Cardiac muscle cell (in vitro differentiated cells and primary cell): ENCODE measurements around the gene ARL13B. TPM values are rescaled to one million over a fixed set of nuclear protein-coding genes. Genes with fewer than 3 reads are reported as not detected.
A peak's percentile ranks its signal among the peaks of the same experiment; 100 is the strongest.
"Not testable (repeated sequence)": the region's sequence is repeated elsewhere in the genome, so short reads cannot be mapped to it uniquely, and the experiment has no call there.

Source experiments
- DNase-seq, 2 donors: peaks; one replicate each; pipeline versions ENCODE4 v3.0.0 to v3.0.0-alpha.2; 2010 to 2017; ENCODE audit warnings: low read depth in 1 of 2, low spot score in 1 of 2
- H3K27ac ChIP-seq: fragments of 200-600 bp; sonication (generic); 2 replicates; pipeline ENCODE4 v1.5.1; 2016
- H3K27me3 ChIP-seq: fragments of 200-600 bp; sonication (generic); 2 replicates; pipeline ENCODE4 v1.6.0; 2016; ENCODE audit warnings: control low read depth
- H3K36me3 ChIP-seq: fragments of 200-600 bp; sonication (generic); 2 replicates; pipeline ENCODE4 v1.5.1; 2016; ENCODE audit warnings: control low read depth
- H3K4me1 ChIP-seq: fragments of 200-600 bp; sonication (generic); 2 replicates; pipeline ENCODE4 v1.8.1; 2017; ENCODE audit warnings: low read depth, mild to moderate bottlenecking, mixed run types
- H3K4me3 ChIP-seq: fragments of 200-600 bp; sonication (generic); 2 replicates; pipeline ENCODE4 v1.5.1; 2016; ENCODE audit warnings: mild to moderate bottlenecking
- H3K9me3 ChIP-seq: fragments of 200-600 bp; sonication (generic); 2 replicates; pipeline ENCODE4 v1.5.1; 2017; ENCODE audit warnings: low read depth, mild to moderate bottlenecking, control low read depth
- polyA plus RNA-seq: library from polyadenylated mRNA; unstranded; fragments of >200 nt; fragmentation: Nextera tagmentation; extraction: Ambion mirVana; gene quantifications from 2 replicates; pipeline ENCODE4 v1.2.1, GENCODE V29; 2016
- total RNA-seq: library from RNA; depleted of rRNA; stranded (reverse); fragments of >200 nt; gene quantifications from 2 replicates; pipeline ENCODE4 v1.2.3, GENCODE V29; 2016
- TF ChIP-seq, protein P1 (sequence below): IDR thresholded peaks from 2 replicates; pipeline ENCODE4 v1.5.1; 2012; ENCODE audit warnings: low read depth, mild to moderate bottlenecking, low read length

The ARL13B gene
- total and polyA plus RNA-seq, 2 experiments from 2014 or later = 6.8 to 8.5 TPM

DNA sequence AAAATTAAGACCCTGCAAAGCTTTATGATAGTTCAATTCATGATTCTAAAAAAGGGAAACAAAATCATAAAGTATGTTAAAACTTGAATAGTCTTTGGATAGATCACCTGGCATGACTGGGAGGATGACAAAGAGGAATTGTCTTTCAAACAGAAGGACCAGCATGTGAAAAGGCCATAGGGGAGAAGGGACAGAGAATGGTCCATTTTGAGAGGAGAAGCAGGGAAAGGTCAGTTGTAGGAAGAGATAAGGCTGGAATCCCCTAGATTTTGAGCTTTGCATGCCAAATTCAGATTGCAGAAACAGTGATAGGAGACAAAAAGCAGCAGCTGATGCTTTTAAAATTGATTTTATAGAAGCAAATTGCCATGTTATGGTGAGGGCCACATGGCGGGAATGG is 18.9 kb upstream of the ARL13B start:
- Histone ChIP-seq H3K36me3 (no peaks in the 10 kb centered on the region), H3K27ac (no peak overlapping the region), H3K4me3 (no peak overlapping the region), H3K9me3 (no peaks in the 10 kb centered on the region), H3K4me1 (no peaks in the 10 kb centered on the region), H3K27me3 (no peaks in the 10 kb centered on the region)
- TF ChIP-seq, protein P1, sequence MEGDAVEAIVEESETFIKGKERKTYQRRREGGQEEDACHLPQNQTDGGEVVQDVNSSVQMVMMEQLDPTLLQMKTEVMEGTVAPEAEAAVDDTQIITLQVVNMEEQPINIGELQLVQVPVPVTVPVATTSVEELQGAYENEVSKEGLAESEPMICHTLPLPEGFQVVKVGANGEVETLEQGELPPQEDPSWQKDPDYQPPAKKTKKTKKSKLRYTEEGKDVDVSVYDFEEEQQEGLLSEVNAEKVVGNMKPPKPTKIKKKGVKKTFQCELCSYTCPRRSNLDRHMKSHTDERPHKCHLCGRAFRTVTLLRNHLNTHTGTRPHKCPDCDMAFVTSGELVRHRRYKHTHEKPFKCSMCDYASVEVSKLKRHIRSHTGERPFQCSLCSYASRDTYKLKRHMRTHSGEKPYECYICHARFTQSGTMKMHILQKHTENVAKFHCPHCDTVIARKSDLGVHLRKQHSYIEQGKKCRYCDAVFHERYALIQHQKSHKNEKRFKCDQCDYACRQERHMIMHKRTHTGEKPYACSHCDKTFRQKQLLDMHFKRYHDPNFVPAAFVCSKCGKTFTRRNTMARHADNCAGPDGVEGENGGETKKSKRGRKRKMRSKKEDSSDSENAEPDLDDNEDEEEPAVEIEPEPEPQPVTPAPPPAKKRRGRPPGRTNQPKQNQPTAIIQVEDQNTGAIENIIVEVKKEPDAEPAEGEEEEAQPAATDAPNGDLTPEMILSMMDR = no peak
- DNase-seq = no peak

DNA sequence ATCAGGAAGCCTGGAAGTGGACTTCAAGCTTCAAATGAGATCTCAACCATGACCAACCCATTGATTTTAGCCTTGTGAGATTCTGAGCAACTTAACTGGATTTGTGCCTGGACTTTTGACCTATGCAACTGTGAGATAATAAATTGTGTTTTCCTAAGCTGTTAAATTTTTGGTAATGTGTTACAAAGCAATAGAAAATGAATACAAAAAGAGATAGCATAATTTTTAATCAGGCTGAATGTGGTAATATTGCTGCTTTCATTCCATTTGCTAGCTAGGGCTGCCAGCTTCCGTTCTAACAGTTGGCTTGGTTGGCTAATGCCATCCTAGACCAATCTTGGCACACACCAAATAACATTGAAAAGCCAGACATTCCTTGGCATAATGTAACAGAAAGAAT is 18.5 kb upstream of the ARL13B start:
- H3K36me3 ChIP-seq = no peaks in the 10 kb centered on the region
- H3K4me1 ChIP-seq = no peaks in the 10 kb centered on the region
- H3K27me3 ChIP-seq = no peaks in the 10 kb centered on the region
- H3K4me3 ChIP-seq = no peak overlapping the region
- DNase-seq = no peak
- no peaks in the 10 kb centered on the region for H3K9me3 ChIP-seq
- TF ChIP-seq, protein P1 = no peak
- no peak overlapping the region for H3K27ac ChIP-seq

DNA sequence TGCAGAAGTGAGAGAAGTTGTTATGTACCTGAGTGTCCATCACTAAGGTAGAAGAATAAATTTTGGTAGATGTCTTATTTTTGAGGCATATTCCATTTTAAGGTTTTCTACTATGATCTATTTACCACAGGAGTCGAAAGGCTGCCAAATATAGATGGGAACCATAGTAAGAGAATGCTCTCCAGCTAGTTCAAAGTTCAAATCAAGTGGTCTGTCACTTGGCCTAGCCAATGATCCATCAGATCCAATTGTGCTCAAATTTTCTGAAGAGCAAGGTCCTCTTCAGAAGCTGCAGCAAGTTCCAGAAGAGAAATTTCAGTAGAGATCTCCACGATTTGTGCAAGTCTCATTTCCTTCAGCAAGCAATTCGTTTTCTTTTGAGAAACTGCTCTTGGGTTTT is 17.2 kb upstream of the ARL13B start:
- Histone ChIP-seq H3K4me3 (no peak overlapping the region), H3K9me3 (no peaks in the 10 kb centered on the region), H3K27ac (no peak overlapping the region), H3K36me3 (no peaks in the 10 kb centered on the region), H3K4me1 (no peaks in the 10 kb centered on the region), H3K27me3 (no peaks in the 10 kb centered on the region)
- DNase-seq = no peak
- TF ChIP-seq, protein P1 = no peak

DNA sequence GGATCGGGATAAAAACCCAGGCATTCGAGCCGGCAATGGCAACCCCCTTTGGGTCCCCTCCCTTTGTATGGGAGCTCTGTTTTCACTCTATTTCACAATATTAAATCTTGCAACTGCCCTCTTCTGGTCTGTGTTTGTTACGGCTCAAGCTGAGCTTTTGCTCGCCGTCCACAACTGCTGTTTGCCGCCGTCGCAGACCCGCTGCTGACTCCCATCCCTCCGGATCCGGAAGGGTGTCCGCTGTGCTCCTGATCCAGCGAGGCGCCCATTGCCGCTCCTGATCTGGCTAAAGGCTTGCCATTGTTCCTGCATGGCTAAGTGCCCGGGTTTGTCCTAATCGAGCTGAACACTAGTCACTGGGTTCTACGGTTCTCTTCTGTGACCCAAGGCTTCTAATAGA is 14.8 kb upstream of the ARL13B start:
- not testable (repeated sequence) for H3K27ac ChIP-seq, H3K4me3 ChIP-seq, H3K36me3 ChIP-seq, H3K27me3 ChIP-seq, DNase-seq, H3K9me3 ChIP-seq, H3K4me1 ChIP-seq

DNA sequence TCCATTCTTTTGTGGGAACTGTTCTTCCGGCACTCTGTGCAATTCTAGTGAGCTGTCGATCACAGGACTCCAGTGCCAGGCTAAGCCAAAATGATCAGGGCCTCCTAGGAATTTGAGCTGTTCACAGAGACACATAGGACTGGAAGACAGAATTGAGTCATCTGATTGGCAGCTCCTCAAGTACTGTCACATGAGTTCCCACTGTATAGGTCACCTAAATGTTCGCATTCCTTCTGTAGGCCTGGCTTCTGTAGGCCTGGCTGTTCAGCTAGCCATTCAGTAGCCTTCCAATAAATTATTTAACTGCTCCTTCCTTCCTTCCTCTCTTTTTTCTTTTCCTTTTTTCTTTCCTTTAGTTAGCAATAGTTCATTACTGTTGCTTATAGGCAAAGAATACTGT is 10.5 kb upstream of the ARL13B start:
- no peaks in the 10 kb centered on the region for H3K9me3 ChIP-seq
- TF ChIP-seq, protein P1 = no peak
- peak overlapping the region; percentile 17 for H3K27ac ChIP-seq
- DNase-seq = peak in 1 of 2 donors; percentile 29
- peaks cover 12% of the 10 kb centered on the region for H3K4me1 ChIP-seq
- H3K36me3 ChIP-seq = no peaks in the 10 kb centered on the region
- H3K27me3 ChIP-seq = no peaks in the 10 kb centered on the region
- no peak overlapping the region for H3K4me3 ChIP-seq

DNA sequence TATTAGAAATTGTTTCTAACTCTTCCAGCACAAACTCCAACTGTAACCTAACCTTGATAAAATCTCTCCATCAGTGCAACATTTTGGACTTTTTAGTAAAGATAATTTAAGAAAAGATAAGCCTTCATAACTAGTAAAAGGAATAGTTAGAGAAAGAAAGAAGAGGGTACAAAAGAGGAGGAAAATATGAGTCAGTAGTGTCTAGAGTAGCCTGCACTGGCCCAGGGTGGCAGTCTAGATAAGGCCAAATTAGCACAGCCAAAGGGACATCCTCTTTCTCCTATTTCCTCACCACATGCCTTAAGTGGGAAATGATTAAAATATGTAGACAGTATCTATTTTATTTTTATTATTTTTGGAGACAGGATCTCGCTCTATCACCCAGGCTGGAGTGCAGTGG is 10.0 kb upstream of the ARL13B start:
- H3K9me3 ChIP-seq = no peaks in the 10 kb centered on the region
- H3K27me3 ChIP-seq = no peaks in the 10 kb centered on the region
- DNase-seq = peak in 1 of 2 donors; percentile 19
- no peak overlapping the region for H3K4me3 ChIP-seq
- H3K36me3 ChIP-seq = no peaks in the 10 kb centered on the region
- TF ChIP-seq, protein P1 = no peak
- peaks cover 12% of the 10 kb centered on the region for H3K4me1 ChIP-seq
- no peak overlapping the region for H3K27ac ChIP-seq
